NOMO-1 treated with DMSO at 0.1 percent for 48 hours (cell line): ENCODE measurements around the gene INTS13.
"Not testable (repeated sequence)": the region's sequence is repeated elsewhere in the genome, so short reads cannot be mapped to it uniquely, and the experiment has no call there.

ENCODE experiments used
- DNase-seq: peaks from one replicate; lab custom pipeline; 2025; ENCODE audit not compliant: unreplicated experiment; lab: John Stamatoyannopoulos, UW

The INTS13 gene

GRCh38 chr12:26870491-26871419, 67.0 kb downstream of the INTS13 start:
- peak; percentile 46 for DNase-seq

DNA sequence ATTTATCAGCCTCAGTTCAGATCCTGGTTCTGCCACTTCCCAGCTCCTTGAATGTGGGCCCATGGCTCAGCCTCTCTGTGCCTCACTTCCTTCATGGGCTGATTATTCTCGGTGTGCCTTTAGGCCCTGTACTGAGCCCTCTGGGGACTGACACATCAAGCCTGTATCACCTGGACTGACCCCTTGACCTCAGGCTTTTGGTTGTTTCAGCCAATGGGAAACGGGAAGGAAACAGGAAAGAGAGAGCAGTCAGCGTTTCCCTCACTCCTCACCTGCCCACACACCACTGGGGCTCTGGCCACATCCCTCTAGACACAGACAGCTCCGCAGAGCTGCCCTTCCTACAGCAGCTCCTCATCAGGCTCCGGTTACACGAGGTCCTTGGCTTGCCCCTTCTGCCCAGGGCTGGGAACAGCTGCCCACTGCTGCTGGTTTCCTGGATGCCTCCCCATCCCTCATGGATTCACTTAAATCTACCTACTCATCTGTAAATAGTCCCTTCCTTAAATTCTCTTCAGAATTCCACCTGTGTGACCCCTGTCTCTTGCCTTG, 67.8 kb downstream of the INTS13 start:
- DNase-seq = no peak

DNA sequence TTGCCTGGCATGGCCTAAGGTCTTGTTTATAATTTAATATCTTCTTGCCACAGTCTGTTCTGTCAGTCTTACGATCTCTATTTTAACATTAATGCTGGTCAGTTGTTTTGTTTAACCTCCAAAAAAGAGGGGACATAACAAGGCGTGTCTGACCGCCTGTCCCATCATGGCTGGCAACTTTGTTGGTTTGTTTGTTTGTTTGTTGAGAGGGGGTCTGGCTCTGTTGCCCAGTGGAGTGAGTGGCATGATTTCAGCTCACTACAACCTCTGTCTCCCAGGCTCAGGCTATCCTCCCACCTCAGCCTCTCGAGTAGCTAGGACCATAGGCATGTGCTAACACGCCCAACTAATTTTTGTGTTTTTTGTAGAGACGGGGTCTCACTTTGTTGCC, 68.7 kb downstream of the INTS13 start:
- no peak for DNase-seq

DNA sequence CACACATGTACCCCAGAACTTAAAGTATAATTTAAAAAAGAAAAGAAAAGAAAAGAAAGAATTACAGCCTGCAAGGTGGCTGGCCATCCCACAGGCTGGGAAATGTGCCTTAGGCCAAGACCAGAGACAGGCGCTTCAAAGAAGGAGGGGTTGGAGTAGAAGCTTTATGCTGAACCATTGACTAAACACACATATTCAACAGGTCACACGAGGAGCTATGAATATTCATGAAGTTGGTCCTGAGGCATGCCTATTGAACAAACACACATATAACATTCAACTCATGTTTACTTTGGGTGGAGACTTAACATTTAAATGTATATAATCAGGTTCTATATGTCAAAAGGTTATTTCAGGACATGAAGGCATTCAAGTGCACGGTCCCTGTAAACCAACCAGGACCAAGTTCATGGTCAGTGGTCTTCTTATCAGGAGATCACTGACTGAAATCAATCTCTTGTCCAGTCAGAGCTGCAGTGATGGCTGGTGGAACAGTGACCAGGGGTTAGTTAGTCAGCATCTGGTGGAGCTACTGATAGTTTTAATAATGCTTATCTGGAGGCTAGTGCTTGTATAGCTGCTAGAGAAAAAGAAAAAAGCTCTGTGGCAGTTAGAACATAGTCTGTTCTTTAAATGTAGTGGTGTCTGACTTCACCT, 69.2 kb downstream of the INTS13 start:
- no peak for DNase-seq

DNA sequence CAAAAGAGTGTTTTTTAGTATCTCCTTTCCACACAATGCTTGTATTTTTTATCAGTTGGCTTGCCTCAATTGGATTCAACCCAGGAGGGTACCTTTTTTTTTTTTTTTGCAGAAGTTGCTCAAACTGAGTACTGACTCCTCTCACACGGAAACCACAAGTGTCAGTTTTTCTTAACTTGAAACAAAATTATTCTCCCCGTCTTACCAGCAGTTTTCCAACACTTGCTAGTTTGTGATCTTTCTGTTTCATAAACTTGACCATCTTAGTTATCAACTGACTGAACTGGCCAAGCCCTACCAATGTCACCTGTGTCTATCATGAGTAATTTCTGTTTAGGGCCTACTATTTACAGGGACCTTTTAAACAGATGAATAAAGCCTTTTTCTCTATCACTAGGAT, 70.7 kb downstream of the INTS13 start:
- DNase-seq = peak; percentile 82

DNA sequence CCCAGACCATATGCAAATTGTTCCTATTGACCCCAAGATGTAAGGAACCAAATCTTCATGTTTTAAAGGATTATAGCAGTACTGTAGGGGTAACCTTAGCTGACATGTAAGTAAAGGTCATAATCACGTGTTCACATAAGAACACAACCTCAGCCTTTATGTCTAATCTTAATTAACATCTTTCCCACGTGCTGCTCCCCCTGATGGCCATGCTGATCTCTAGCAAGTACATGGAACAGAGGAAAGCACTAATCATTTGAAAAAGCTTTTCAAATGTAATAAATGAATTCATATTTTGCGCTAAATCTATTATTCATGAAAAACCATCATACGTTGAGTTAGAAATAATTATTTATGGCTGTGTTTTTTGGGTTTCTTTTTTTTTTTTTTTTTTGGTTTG, 74.3 kb downstream of the INTS13 start:
- DNase-seq = no peak

GRCh38 chr12:26862787-26863186, 75.0 kb downstream of the INTS13 start:
- not testable (repeated sequence) for DNase-seq

- no peak for DNase-seq
Measured at GRCh38 chr12:26861690-26862089, 76.1 kb downstream of the INTS13 start.

- peak; percentile 36 for DNase-seq
Measured at GRCh38 chr12:26857465-26858176, 80.2 kb downstream of the INTS13 start.

- no peak for DNase-seq
Measured at GRCh38 chr12:26855337-26855736, 82.4 kb downstream of the INTS13 start.
